GM21526 (cell line): ENCODE data around the gene TBC1D3B.
"Not testable (repeated sequence)": the region's sequence is repeated elsewhere in the genome, so short reads cannot be mapped to it uniquely, and the experiment has no call there.

Source experiments
- ATAC-seq: cut with Tn5 transposase; IDR thresholded peaks from one replicate; pipeline ENCODE4 v1.9.1; 2021; ENCODE audit warnings: moderate library complexity; ENCODE audit not compliant: unreplicated experiment, low FRiP score

TBC1D3B gene

DNA sequence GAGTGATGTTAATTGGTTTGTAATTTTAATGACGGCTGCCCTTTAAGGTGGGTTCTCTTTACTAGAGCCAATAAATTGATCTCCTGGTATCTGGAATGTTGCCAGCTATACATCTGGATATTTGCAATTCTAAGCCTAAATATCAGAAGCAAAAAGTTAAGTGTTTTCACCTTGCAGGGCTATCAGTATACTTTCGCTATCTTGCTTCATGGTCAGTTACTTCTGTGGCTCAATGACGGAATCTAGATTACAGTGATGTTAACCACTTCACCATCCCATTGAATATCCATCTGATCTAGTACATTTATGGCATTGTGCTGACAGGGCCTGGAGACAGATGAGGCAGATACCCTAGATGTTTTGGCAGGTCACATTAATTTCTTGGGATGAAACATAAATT, 44.5 kb downstream of the TBC1D3B start:
- ATAC-seq, result no peak

DNA sequence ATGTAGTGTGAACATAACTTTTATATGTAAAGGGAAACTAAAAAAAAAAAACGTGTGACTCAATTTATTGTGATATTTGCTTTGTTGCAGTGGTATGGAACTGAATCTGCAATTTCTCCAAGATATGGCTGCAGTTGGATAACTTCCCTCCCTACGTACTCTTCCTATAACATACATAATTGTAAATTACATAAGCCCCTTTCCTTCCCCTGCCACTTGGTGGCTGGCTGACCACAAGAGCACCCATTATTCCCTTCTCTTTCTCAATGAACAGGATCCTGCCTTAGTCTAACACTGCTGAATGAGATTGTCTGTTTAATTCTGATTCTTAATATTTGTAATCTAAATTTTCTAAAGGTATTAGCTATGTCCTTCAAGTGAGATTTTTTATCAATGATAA, 45.0 kb downstream of the TBC1D3B start:
- no peak for ATAC-seq

DNA sequence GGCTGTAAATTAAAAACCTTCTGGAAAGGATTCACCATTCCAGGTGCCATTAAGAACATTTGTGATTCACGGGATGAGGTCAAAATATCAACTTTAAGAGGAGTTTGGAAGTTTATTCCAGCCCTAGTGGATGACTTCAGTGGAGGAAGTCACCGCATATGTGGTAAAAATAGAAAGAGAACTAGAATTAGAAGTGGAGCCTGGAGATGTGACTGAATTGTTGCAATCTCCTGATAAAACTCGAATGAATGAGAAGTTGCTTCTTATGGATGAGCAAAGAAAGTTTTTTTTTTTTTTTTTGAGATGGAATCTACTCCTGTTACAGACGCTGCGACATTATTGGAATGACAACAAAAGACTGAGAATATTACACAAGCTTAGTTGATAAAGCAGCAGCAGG, 46.1 kb downstream of the TBC1D3B start:
- ATAC-seq, result no peak

DNA sequence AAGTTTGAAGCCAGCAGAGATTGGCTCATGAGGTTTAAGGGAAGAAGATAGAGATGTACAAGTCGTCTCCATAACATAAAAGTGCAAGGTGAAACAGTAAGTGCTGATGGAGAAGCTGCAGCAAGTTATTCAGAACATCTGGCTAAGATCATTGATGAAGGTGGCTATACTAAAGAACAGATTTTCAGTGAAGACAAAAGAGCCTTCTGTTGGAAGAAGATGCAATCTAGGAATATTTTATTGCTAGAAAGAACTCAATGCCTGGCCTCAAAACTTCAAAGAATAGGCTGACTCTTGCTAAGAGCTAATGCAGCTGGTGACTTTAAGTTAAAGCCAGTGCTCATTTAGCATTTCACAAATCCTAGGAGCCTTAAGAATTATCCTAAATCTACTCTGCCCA, 46.8 kb downstream of the TBC1D3B start:
- no peak for ATAC-seq

DNA sequence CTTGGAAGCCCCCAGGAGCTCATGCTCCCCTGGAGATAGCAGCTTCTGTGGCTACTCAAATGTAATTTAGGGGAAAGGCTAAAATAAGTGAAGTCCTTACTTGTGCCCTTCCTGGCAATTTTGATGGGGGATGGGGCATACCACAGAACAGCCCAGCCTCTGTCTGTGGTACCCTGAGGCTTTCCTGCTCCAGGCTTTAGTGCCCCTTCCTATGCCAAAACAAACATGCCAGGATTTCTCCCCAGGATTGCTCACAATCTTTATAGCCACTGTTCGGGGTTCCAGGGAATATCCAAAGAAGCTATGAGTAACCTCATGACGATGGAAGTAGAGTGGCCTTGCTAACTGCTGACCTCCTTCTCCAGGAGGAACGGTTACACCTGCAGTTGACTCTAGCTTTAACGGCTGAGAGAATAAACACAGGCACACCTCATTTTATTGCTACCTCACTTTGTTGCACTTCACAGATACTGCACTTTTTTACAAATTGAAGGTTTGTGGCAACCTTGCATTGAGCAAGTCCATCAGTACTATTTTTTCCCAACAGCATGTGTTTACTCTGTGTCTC, 47.9 kb downstream of the TBC1D3B start:
- no peak for ATAC-seq

DNA sequence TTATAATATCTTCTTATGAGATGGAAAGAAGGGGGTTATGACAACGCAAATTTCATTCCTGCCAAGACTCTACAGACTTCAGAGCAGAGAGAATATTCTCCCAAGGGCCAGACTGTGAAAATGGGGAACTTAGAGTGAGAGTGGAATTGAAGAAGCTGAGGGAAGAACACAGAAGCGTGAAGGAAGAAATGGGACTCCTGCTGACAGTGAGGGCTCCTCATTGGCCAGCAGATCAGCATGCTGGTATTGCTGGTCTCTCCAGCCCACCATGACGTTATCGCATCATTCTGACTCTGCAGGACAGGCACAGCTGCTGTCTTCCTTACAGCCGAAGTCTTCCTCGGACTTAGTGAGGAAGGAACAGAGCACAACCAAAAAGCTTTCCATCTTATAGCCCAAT, 48.5 kb downstream of the TBC1D3B start:
- no peak for ATAC-seq

DNA sequence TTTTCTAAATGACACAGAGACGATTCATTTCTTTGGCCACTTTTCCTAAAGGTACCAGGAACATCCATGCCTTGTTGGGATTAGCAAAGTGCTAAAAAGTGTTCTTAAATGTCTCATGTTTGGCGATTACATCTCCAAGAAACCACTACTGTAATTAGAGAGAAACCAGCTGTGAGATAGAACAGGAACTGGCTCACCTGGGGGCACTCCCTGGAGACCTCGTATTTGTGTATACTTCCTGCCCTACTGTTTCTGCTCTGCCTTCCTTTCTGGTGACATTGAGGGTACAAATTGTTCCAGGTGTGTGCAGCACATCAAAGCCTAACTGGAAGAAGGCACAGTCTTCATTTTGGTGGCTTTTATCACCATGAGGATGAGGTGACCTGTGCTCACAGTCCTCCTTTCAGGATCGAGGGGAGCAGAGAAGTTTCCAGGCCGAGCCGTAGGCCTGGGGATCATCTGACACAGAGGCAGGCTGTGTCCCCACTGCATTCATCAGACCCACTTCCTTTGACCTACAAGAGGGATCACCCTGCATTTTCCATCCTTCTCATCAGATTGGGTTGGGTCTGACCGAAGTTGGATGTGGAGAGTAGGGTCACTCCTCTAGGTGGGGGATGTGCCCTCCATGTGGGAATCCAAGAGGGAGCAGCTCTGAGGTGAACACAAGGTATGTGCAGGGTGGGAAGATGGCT, 49.1 kb downstream of the TBC1D3B start:
- ATAC-seq, result no peak

DNA sequence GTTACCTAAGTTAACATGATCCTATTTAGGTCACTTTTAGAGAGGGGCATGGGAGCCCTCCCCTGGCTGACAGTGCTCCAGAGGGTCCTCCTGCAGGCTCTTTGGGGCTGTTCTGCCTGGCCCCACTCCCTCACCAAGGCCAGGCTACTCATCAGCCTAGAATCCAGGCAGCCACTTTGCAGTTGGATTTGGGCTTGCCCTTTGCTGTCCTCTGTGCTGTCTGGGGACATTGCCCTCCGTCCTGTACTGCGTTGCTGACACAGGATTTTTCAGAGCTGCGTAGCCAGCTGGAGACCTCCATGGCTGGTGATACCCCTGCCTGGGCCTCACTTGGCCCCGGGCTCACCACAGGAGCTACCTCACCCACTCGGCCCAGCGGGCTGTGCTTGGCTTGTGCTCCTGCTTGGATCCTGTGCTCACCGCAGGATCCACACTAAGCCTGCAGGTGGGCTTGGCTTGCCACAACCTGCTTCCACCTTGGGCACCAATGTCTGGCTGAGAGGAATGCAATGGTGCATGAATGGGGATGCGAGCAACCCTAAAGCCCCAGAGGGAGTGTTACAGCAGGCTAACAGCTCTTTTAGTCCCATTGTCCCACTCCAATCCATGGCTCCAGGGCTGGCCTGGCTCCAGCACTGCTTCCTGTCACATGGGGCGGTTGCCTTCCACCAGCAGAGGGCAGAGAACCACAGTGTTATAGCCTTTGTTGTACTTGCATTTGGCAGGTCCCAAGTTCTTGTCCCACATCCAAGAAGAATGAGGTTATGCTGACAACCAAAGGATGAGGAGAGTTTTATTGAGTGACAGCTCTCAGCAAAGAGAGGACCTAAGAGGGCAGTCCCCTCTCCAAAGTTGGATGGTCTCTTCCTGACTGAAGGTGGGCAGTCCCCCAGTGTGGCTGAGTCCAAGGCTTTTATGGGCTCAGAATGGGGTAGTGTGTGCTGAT, 51.3 kb downstream of the TBC1D3B start:
- no peak for ATAC-seq

DNA sequence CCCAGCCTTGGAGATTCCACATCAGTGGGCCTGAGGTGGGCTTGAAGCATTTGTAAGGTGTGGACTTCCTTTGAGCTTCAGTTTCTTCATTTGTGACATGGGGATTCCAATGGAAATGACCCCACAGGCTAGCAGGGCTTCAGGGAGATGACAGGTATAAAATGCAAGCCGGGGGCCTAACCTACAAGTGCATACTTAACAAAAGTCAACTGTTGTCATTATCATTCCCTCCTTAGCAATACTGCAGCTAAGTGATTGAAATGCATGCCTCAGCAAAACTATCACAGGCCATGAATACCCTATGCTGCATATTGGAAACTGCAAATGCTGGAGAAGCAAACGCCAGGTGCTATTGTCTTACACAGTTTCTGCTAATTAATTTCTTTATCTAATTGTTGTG, 53.0 kb downstream of the TBC1D3B start:
- no peak for ATAC-seq

DNA sequence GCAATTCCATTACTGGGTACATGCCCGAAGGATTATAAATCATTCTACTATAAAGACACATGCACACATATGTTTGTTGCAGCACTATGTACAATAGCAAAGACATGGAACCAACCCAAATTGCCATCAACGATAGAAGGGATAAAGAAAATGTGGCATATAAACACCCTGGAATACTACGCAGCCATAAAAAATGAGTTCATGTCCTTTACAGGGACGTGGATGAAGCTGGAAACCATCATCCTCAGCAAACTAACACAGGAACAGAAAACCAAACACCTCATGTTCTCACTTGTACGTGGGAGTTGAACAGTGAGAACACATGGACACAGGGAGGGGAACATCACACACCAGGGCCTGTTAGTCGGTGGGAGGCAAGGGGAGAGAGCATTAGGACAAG, 55.3 kb downstream of the TBC1D3B start:
- ATAC-seq, result not testable (repeated sequence)

DNA sequence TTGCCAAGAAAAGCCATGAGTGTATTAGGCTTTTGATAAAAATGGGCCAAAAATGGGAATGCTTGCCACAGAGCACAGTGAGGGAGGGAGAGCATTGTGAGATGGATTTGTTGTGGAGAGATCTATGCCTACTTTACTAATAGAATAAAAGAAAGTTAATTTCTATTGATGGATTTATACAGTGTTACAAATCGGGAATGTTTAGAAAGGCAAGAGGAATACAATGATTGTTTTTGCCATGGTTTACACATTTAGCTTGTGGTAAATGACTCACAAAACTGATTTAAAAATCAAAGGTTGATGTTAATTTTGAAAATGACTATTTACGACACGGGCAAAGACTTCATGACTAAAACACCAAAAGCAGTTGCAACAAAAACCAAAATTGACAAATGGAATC, 56.2 kb downstream of the TBC1D3B start:
- no peak for ATAC-seq

DNA sequence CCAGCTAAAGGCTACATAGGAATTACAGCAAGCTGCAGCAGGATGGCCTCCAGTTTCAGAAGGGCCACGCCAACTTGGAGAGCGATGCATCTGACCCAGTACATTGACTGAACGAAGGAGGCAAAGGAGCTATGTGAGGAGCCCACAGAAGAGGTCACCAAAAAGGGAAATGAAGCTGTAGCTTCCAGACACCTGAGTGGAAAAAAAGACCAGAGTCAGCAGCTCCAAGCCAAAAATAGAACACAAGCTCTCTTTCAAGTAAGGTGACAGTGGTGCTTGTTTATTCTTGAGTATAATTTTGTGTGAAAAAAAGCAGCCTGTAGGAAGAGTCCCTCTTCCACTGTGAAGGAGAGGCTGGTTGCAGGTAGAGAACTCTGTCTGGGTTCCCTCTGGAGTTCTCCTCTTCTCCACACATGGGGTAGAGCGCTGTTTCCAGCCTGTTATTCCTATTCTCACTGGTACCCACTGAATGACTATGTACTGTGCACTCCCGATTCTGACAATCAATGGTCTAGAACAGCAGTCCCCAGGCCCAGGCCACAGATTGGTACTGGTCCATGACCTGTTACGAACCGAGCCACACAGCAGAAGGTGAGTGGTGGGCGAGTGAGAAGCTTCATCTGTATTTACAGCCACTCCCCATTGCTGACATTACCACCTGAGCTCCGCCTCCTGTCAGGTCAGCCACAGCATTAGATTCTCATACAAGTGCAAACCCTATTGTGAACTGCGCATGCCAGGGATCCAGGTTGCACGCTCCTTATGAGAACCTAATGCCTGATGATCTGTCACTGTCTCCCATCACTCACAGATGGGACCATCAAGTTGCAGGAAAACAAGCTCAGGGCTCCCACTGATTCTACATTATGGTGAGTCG, 57.7 kb downstream of the TBC1D3B start:
- ATAC-seq, result no peak

DNA sequence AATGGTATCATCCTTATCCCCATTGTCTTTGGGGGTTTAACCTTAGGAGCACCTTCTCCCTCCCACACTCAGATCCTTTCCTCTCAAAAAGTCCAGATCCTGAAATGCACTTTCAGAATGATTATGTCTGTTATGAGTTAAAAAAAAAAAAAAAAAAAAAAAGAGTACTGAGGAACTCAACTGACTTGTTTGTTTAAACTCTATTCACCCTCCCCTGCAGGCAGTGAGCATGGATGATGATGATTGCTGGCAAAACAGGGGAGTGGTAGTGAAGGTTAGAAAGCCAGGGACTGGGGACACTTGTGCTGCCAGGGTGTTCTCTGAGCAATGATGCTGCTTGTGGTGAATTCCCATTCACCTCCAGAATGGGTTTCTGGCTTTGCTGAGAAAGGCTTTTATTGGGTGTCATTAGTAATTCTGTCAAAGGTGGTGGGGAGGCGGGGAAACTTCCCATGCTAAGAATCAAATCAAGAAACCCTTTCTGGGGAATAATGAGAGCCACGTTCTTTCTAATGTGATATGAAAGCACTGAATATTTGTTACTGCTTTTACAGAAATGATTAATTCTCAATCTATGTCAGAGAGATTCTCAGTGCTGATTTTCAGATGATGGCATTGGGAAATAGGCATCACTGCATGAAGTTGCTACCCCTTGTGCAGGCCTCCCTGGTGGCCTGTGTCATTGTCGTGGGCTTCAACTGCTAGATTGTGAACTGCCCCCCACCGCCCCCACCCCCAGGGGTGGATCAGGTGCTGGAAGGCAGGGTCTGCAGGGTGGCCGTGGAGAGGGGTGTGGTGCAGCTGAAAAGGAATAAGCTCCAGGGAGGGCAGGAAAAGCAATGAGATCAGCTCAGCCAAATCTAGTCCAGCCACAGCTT, 58.7 kb downstream of the TBC1D3B start:
- ATAC-seq, result no peak
